Stimulated activated CD4-positive, alpha-beta T cell treated with anti-CD3 and anti-CD28 coated beads, Interleukin-4, amount 100 ng/mL, for 24 hours (primary cell): ENCODE measurements around the gene ITGB7.
"Not testable (repeated sequence)": the region's sequence is repeated elsewhere in the genome, so short reads cannot be mapped to it uniquely, and the experiment has no call there.

Experiments used
- DNase-seq: peaks from one replicate; pipeline ENCODE4 v3.0.0-alpha.2; 2020

The ITGB7 gene

DNA sequence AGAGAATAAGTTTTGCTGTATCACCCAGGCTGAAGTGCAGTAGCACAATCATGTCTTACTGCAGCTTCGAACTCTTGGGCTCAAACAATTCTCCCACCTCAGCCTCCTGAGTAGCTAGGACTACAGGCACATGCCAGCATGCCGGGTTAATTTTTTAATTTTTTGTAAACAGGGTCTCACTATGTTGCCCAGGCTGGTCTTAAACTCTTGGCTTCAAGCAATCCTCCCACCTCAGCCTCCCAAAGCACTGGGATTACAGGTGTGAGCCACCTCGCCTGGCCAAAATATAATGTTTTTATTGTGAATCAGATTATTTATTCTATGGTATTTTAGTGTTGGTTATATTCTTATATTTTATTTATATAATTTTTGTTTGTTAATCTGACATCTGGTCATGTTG is 30.3 kb downstream of the ITGB7 start:
- DNase-seq: no peak

DNA sequence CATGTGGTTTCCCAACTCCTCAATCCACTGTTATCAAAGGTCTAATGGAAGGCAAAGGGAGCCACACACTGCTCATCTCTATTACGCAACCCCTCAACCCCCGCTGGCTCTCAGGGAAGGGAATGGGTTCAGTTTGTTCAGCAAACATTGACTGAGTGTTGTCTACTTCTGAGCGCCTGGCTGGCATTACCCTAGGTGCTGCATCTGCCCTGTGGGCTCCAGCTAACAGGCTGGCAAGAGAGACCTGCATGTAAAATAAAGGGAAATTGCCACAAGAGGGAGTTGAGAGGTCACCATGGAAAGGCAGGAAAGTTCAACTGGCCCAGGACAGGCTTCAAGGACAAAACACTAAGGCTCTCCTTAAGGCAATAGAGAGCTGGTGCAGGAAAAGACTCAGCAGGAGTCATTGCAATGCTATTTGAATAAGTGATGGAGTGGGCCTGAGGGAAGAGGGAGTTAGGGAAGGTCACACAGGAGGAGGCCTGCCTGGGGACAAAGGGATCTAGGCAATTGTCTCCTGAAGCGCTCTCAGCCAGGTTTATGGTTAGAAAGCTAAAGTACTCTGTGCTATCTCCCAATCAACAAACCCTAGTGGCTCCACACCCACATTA is 32.1 kb downstream of the ITGB7 start:
- no peak for DNase-seq

DNA sequence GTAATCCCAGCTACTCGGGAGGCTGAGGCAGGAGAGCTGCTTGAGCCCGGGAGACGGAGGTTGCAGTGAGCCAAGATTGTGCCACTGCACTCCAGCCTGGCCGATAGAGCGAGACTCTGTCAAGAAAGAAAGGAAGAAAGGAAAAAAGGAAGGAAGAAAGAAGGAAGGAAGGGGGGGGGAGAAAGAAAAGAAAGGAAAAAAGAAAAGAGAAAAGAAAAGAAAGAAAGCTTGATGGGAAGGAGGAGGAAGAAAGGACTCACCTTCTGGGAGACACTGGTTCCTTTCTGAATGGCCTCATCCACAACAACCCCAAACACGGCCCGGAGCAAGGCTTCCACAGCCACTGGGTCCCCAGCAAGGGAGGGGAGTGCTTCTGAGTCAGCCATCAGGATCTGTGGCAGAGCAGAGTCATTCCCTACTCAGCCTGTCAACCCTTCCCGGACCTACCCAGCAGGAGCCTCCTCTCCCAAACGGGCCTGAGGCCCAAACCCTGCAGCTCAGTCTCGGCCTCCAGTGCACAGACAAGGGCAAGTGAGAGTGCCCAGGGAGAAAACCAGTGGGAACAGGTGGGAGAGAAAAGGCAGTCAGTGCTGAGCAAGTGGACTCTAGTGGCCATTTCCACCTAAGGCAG is 33.9 kb downstream of the ITGB7 start:
- DNase-seq: no peak

DNA sequence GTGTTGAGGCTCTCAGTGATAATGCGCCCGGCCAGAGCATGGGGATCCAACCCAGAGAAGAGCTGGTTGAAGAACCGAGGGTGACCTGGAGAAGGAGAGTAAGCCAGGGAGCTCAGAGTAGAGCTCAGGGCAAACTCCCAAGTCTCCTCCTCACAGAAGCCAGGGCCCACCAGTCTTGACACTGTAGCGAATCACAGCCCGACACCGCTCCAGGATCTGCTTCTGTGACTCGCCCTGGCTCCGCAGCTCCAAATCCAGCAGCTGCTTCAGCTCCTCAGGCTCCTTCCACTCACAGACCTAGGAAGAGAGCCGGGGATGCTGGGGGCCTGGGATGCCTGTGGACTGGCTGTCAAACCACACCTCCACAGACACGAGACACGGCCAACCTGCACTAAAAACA is 34.7 kb downstream of the ITGB7 start:
- no peak for DNase-seq

DNA sequence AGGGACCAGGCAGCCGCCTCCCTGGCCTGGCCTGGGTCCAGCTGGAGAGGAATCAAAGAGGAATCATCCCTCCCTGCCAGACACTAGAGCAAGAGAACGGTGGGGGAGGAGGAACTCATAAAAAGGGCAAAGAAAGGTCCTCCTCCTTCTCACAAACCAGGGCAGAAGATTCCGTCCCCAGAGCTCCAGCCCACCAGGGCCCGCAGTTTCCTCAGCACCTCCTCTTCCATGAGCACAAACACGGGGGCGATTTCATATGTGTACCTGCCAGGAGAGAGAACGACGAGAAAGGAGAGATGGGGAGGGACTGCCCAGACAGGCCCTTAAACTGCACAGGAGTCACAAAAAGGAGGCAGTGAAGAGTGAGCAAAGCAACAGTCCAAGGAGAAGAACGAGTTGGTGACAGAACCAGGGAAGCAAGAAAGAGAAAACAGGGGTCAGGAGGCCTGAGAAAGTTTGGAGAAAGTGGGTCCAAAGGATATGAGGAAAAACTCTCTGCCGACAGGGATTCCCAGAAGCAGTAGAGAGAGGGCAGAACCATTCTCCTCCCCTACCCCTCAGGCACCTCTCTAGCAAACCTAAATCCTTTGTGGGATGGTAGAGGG is 35.2 kb downstream of the ITGB7 start:
- DNase-seq: no peak

DNA sequence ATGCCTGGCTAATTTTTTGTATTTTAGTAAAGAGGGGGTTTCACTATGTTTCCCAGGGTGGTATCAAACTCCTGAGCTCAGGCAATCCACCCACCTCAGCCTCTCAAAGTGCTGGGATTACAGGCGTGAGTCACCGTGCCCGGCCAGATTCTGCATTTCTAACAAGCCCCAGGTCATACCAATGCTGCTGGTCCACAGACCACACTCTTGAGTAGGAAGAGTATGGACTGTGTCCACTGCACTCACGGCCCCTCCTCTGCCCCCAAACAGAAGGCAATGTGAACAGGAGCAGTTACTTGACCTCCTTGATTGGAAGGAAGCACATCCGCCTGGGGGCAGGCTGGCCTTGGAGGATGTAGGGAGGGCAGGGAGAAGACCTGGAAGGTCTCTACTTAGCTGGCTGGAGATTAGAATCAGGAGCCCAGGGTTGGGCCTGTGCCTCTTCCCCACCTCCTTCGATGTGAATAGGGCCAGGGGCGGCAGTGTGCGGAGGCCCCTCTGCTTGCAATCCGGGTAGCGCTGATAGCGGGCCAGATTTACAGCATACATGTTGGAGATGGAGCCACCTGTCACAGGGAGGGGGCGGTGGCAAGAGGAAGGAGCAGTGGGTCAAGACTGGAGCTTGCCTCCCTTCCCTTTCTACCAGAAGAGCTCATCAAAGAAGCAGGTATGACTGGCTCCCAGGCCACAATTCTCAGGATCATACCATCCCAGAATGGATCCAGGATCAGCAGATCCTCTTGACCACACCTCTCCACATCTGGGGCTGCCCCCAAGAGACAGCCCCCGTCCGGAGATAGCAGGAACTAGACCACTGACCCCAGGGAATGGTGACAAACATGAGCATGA is 36.0 kb downstream of the ITGB7 start:
- no peak for DNase-seq

DNA sequence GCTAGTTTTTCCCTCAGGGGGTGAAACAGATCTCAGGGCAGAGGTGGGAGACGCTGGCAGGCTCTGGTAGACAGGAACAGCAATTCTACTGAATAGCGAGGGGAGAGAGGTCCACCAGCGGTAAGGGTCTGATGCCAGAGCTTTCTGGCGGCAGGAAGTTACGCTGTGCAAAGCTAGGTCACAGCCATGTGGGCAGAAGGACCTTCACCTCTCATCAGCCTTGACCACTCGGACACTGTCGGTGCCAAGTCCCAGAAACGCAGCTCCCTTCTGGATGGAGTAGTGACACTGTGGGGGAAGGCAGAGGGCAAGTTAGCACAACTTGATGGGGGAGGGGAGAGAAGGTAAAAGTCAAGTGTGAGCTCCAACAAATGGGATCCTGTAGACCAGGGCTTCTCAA is 36.8 kb downstream of the ITGB7 start:
- DNase-seq: no peak

DNA sequence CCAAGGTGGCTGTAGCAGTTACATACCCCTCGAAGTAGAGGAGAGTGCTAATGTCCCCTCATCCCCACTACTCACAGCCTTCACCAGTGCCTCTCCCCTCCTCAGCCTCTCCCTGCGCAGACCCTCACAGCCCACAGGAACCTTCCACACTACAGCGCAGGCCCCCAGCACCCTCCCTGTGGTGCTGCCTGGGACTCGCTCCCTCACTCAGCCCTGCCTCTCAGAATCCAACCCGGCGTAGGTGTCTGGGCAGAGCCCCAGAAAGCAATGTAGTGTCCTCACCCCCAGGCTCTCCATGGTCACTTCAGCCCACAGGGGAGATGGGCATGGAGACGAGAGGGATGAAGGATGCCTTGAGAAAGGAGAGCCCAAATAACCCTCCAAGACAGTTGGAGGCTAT is 37.4 kb downstream of the ITGB7 start:
- DNase-seq: no peak

DNA sequence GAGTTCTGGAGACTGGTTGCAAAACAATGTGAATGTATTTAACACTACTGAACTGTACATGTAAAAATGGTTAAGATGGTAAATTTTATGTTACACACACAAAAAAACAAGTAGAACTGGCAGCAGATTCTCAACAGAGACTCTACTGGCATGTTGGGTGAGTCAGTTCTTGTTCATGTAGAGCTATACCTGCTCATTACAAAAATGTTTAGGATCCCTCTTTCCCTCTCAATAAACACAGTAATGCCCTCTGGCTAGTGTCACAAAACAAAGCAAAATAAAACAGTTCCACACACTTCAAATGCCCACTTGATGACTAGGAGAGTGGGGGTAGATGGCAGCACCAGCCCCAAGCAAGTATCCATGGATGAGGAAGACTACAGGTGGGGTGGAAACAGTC is 40.2 kb downstream of the ITGB7 start:
- no peak for DNase-seq

DNA sequence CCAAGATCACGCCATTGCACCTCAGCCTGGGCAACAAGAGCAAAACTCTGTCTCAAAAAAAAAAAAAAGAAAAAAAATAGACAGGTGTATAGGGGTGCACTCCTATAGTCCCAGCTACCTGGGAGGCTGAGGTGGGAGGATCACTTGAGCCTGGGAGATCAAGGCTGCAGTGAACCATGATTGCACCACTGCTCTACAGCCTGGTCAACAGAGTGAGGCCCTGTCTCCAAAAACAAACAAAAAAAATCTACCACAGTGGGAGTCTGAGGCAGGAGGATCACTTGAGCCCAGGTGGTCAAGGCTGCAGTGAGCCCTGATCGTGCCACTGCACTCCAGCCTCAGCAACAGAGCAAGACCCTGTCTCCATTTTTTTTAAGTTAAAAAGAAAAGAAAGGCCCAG is 44.0 kb downstream of the ITGB7 start:
- not testable (repeated sequence) for DNase-seq

DNA sequence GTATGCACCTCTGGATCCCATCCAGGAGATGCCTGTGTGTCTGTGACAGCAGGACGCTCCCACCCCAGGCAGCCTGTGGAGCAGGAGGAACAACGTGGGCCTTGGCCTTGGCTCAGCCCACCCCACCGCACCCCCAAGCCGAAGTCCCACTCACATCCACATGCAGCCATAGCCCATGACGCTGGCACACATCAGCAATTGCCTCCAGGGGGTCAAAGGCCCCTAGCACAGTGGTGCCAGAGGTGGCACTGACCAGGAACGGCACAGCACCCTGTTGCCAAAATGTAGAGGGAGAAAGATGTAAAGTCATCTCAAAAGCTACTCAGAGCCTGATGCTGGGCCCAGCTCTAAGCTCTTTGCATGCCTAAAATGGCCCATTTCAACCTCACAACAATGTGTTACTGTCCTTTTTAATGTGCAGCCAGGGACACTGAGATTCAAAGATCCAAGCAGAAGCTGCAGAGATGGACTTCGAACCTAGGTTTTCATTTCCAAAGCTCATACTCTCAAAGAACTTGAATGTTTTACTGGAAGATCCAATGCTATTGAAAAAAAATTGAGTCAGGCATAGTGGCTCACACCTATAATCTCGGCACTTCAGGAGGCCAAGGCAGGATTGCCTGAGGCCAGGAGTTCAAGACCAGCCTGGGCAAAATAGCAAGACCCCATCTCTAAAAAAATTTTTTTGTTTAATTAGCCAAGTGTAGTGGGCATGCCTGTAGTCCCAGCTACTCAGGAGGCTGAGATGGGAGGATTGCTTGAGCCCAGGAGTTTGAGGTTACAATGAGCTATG is 45.7 kb downstream of the ITGB7 start:
- no peak for DNase-seq

DNA sequence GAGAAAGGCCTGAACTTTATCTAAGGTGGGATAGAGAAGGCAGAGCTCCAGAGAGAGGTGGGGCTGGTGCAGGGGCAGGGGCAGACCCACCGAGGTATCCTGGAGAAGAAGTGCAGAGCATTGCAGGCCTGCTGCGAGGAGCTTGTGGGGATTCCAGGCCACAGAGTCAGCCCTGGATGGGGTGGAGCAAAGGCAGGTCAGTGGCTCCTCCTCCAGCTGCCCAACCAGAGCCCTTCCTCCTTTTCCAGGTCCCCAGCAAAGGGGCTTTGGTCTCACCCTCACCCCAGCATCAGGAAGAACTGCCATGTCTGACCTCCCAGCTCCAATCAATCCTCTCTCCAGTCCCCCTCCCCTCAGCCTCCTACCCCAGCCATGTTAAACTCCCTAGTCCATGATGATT is 46.4 kb downstream of the ITGB7 start:
- no peak for DNase-seq

DNA sequence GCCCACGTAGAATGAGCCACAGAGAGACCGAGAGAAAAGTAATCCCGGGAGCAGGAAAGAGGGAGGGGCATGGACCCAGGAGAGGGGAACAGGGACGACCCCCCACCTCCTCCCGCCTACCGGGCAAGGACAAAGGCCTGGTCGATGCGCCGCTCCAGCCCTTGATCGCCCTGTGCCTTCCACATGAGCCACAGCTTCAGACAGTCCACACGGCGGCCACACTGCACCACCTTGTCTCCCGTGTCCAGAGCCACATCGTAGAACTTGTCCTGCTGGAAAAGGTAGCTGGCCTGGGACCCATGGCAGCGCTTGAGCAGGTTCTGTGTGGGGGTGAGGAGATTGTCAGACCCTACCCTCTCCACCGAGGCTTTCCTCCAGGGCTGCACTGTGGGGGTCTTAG is 47.1 kb downstream of the ITGB7 start:
- DNase-seq: no peak

DNA sequence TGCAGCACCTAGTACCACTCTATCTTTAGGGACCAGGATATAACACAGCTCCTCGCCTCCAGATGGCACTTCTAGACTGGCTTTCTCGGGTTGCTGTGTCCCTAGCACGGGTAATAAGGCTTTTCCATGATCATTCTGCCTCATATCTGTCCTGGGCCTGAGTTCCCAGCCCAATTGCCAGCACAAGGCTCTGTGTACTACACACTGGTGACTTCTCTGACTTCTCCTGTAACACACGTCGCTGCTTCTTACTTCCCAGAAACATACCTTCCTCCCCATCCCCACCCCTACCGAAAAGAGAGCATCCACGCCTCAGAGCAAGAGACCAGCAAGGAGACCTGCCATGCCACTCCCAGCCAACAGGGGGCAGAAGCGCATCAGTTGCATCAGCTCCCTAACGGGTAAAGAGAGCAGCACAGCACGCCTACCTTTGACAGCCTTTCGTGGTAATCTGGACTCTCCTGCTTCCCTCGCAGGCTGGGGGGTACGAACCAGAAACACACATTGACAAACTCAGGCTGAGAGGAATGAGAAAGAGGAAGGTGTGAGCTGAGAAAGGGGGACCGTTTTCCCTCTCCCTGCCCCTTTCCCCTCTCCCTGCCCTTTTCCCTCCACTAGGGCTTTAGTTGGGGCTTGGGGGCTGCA is 47.7 kb downstream of the ITGB7 start:
- peak; percentile 92 for DNase-seq

DNA sequence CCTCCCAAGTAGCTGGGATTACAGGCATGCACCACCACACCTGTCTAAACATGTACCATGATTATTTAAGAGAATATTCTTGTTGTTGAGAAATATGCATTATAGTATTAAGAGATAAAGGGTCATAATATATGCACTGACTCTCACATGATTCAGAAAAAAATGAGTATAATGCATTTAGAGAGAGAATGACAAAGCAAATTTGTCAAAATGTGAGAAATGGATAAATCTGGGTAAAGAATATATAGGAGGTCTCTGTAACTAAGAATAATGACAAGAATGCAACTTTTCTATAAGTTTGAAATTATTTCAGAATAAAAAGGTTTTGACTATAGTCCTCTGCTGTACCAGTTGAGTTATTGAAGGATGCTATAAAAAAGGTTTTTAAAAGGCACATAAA is 54.7 kb downstream of the ITGB7 start:
- DNase-seq: no peak

DNA sequence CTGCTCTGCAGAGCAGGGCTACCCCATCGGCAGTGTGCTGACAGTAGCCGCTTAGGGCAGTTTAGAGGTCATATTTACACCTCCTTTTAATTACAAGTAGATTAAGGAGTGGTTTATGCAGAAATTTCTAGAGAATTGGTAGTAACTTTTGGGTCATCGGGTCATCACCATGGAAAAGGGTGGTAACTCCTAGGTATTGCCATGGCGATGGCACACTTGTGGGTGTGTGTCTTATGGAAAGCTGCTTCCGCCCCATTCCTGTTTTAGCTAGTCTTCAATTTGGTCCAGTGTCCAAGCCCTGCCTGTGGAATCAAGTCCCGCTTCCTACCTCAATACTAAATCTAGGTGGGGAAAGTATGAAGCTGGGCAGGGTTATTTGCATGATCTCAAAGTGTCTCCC is 56.0 kb downstream of the ITGB7 start:
- no peak for DNase-seq

DNA sequence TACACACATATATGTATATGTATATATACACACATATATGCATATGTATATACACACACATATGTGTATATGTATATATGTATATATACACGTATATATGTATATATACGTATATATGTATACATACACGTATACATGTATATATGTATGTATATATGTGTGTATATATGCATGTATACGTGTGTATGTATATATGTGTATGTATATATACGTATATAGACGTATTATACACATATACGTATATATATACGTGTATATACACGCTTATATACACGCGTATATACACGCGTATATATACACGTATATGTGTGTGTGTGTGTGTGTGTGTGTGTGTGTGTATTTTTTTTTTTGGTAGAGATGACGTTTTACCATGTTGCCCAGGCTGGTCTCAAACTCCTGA is 59.4 kb downstream of the ITGB7 start:
- no peak for DNase-seq

DNA sequence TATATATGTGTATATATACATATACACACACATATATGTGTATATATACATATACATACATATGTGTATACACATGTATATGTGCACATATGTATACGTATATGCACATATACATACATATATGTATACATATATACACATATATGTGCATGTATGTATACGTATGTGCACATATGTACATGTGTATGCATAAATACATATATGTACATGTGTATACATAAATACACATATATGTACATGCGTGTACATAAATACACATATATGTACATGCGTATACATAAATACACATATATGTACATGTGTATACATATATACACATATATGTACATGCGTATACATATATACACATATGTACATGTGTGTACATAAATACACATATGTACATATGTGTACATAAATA is 59.9 kb downstream of the ITGB7 start:
- DNase-seq: no peak

DNA sequence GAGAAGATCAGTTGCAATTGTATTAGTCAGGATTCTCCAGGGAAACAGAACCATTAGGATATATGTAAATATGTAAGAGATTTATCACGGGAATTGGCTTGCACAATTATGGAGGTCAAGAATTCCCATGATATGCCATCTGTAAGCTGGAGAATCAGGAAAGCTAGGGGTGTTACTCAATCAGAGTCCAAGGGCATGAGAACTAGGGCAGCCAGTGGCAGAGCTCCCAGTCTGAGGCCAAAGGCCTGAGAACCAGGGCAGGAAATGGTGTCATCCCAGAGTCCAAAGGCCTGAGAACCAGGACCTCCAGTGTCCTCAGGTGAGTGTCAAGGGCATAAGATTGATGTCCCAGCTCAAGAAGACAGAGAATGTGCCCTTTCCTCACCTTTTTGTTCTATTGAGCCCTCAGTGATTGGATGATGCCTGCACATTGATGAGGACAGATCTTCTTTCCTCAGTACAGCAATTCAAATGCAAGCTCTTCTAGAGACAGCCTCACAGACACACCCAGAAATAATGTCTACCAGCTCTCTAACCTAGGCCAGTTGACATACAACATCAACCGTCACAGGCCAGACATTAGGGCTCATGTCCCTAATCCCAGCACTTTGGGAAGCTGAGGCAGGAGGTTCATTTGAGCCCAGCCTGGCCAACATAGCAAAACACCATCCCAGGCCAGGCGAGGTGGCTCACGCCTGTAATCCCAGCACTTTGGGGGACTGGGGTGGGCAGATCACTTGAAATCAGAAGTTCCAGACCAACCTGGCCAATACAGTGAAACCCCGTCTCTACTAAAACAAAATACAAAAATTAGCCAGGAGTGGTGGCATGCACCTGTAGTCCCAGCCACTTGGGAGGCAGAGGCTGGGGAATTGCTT is 61.4 kb downstream of the ITGB7 start:
- no peak for DNase-seq

DNA sequence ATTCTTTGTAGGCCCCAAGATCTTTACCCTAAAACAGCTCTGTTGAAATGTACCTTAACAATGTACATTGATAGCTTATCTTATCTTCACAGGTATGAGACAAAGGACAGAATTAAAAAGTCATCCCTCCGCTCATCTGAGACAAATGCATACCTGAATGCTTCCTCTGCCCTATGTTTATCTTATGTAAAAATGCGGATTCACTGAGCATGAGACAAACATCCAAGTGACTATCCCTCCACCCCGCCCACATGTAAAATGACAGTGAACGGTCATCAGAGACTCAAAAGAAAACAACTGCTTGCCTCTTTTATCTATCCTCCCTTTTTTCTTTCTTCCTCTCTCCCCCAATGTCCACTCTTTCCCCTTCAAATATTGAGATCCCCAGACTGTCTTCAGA is 63.7 kb downstream of the ITGB7 start:
- DNase-seq: no peak
